Ishikawa (cell line): Measurements from ENCODE around the gene HOXC9.

Experiments
- CEBPB ChIP-seq: IDR thresholded peaks from 2 replicates; pipeline ENCODE4 v1.6.1; 2012
- CREB1 ChIP-seq: IDR thresholded peaks from 2 replicates; pipeline ENCODE4 v1.6.1; 2012; ENCODE audit warnings: low read depth
- EGR1 ChIP-seq: IDR thresholded peaks from 2 replicates; pipeline ENCODE4 v1.6.1; 2012
- EP300 ChIP-seq: IDR thresholded peaks from 2 replicates; pipeline ENCODE4 v1.6.1; 2012; ENCODE audit warnings: borderline replicate concordance
- FOXM1 ChIP-seq: IDR thresholded peaks from 2 replicates; pipeline ENCODE4 v1.6.1; 2012; ENCODE audit warnings: low read depth, borderline replicate concordance
- NFIC ChIP-seq: IDR thresholded peaks from 2 replicates; pipeline ENCODE4 v1.6.1; 2012
- RAD21 ChIP-seq: IDR thresholded peaks from 2 replicates; pipeline ENCODE4 v1.6.1; 2012; ENCODE audit warnings: low read depth
- TAF1 ChIP-seq: IDR thresholded peaks from 2 replicates; pipeline ENCODE4 v1.6.1; 2012; ENCODE audit warnings: low read depth, mild to moderate bottlenecking
- TCF12 ChIP-seq: IDR thresholded peaks from 2 replicates; pipeline ENCODE4 v1.6.1; 2012; ENCODE audit warnings: low read depth
- TEAD4 ChIP-seq: IDR thresholded peaks from 2 replicates; pipeline ENCODE4 v1.6.1; 2012
- YY1 ChIP-seq: IDR thresholded peaks from 2 replicates; pipeline ENCODE4 v1.6.1; 2012; ENCODE audit warnings: low read depth
- ZBTB7A ChIP-seq: IDR thresholded peaks from 2 replicates; pipeline ENCODE4 v1.6.1; 2012; ENCODE audit warnings: low read depth
- TF ChIP-seq, protein P1 (sequence below): IDR thresholded peaks from 2 replicates; pipeline ENCODE4 v1.6.1; 2012
- TF ChIP-seq, protein P2 (sequence below): IDR thresholded peaks from 2 replicates; pipeline ENCODE4 v1.6.1; 2012; ENCODE audit warnings: low read depth, mild to moderate bottlenecking
- TF ChIP-seq, protein P3 (sequence below): IDR thresholded peaks from 2 replicates; pipeline ENCODE4 v1.6.1; 2012

The HOXC9 gene

DNA sequence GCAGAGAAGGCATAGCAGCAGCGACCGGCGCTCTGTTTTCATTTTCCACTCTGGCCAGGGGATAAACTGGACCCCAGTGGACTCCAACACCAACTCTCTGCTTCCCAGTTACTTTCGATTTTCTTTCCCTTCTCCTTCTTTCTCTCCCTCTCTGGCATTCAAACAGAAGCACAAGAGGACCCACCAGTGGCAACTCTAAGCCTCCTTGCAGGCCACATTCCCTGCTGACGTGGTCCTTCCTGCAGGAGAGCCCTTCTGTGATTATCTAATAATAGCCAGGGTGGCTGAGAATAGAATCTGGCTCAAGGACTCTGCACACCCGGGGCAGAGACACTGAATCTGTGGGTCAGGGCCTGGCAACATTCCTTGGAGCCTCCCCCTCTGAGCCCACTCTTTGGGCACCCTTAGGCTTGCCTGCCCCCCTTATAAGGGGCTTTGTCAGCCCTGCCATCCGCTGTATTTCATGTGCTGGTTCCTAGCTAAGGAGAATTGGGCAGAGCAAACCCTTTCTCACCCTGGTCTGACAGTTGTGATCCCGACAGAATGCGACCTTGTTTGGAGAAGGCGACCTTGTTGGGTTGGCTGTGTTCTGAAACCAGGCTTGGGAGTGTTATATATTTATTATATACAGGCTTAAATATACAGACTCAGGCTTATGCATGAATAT lies 20.1 kb downstream of the HOXC9 start:
- TF ChIP-seq FOXM1 (no peak), YY1 (no peak), CEBPB (no peak), ZBTB7A (no peak)
- TF ChIP-seq, protein P1, sequence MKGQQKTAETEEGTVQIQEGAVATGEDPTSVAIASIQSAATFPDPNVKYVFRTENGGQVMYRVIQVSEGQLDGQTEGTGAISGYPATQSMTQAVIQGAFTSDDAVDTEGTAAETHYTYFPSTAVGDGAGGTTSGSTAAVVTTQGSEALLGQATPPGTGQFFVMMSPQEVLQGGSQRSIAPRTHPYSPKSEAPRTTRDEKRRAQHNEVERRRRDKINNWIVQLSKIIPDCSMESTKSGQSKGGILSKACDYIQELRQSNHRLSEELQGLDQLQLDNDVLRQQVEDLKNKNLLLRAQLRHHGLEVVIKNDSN, result no peak

DNA sequence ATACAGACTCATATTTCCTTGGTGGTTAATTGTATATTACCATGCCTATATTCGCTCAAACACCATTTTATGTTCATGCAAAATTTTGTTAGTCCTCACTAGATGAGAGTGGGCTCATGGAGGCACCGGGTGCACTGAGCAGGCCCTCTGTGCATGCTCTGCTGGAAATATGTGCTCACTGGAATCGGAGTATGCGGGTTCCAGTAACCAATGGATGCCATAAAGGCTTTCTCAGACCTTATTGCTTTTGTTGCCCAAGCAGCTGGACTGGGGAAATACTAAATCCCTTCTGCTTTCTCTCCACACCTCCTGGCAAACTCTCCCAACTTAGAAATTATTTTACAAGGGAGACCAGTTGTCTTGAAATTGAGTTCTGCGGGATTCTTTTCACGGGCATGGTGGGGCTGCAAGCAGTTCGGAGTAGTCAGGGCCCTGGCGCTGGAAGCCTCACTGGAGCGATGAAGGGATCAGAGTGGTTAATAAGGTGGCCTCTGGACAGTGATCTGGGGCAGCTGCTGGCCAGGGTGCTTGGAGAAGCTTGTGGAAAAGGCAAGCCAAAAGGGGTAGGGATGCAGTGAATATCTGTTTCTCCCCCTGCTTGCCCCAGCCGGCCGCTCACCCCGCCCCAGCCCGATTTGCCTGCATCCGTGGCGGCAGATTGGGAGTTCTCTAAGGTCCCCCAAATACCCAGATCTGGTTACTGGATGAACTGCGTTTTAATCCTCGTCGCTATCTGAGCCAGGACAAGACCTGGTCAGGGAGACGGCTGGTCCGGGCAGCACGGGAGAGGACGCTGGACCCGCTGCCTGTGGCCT lies 20.8 kb downstream of the HOXC9 start:
- TF ChIP-seq TCF12 (no peak), TEAD4 (no peak), EGR1 (no peak), TAF1 (no peak), RAD21 (no peak), FOXM1 (no peak), EP300 (no peak), YY1 (no peak), NFIC (no peak), CEBPB (no peak)

DNA sequence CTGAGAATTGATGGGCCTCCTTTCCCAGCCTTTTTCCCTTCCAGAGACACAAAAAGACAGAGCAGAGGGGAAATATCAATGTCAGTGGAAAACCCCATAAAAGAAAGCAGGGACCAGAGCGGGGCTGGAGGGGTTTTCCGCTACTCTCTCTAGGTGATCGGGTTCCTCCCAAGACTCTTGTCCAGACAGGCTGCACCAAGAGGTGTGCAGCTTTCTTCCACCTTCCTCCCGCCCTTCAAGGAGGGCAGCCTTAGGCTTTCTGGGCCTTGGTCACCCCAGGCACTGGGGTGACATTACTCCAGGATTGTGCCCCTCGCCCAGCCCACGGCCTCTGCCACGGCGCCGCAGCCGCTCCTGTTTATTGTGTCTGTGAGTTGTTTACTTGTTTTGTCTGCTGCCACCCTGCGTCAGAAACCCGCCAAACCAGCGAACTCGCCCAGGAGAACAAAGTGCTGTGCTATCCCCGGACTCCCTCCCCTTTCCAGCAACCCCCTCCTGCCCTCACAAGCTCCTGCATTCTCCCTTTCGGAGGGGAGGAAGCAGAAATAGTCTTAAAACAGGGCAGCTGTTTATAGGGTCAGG lies 21.6 kb downstream of the HOXC9 start:
- no peak for TF ChIP-seq FOXM1
- no peak for TF ChIP-seq CREB1

DNA sequence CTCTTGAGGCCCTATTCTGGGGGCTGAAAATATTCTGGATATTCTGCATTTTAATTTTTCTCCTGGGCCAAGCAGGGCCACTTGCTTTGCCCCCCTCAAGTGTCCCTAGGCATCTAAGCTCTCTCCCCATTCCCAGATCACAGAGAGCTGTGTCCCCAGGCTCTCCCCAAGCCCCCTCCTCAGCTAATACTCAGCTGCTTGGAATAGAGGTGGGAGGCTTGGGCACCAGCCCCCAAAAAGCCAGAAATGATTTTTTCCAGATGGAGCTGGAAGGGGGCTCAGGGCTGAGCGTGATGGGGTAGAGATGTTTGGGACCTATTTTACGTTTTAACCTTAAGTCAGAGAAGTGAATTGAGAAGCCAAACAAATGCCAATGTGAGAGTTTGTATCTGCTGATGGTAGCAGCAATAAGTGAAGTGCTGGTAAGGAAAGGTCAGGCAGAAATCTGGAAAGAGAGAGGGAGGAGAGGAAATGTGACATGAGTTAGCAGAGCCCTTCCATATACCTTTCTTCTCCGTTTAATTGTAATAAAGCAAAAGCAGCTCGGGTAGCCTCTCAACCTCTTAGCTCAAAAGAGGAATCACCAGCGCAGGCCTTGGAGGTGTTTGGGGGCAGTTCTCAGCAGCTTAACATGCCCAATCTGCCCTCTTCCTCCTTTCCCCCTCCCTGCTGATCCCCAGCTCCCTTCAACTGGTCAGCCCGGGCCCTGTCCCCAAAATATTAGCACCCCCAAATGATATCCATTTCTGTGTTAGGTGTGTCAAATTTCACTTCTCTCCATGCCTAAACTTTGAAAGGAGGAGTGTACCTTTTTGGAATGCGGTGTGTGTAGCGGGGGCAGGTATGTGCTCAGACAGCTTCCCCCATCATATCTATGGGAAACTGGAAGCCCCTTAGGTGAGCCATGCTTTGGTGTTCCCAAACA lies 23.3 kb downstream of the HOXC9 start:
- TF ChIP-seq ZBTB7A (no peak), CEBPB (no peak), YY1 (no peak), EP300 (no peak)

DNA sequence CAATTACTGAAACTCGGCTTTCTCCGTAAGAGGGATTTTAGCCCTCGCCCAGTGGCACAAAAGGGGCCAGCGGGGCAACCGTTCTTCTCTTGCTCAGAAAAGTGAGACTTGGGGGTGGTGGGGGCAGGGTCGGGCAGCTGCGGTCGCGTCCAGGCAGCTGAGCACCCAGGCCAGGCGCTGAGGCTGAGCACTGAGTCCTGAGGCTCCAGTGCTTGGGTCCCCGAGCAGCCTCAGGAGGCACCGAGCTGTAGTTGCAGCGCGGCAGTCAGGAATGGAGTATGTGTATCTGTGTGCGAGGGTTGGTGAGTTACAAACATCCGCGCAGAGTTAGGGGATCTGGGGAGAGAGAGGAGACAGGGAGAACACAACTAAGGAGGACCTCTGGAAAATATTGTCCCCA lies 24.2 kb downstream of the HOXC9 start:
- TF ChIP-seq YY1 (no peak), EGR1 (no peak), CEBPB (no peak), EP300 (no peak), TAF1 (no peak), NFIC (no peak), TCF12 (no peak), TEAD4 (no peak), ZBTB7A (no peak), RAD21 (no peak), CREB1 (no peak), FOXM1 (no peak)
- TF ChIP-seq, protein P2, sequence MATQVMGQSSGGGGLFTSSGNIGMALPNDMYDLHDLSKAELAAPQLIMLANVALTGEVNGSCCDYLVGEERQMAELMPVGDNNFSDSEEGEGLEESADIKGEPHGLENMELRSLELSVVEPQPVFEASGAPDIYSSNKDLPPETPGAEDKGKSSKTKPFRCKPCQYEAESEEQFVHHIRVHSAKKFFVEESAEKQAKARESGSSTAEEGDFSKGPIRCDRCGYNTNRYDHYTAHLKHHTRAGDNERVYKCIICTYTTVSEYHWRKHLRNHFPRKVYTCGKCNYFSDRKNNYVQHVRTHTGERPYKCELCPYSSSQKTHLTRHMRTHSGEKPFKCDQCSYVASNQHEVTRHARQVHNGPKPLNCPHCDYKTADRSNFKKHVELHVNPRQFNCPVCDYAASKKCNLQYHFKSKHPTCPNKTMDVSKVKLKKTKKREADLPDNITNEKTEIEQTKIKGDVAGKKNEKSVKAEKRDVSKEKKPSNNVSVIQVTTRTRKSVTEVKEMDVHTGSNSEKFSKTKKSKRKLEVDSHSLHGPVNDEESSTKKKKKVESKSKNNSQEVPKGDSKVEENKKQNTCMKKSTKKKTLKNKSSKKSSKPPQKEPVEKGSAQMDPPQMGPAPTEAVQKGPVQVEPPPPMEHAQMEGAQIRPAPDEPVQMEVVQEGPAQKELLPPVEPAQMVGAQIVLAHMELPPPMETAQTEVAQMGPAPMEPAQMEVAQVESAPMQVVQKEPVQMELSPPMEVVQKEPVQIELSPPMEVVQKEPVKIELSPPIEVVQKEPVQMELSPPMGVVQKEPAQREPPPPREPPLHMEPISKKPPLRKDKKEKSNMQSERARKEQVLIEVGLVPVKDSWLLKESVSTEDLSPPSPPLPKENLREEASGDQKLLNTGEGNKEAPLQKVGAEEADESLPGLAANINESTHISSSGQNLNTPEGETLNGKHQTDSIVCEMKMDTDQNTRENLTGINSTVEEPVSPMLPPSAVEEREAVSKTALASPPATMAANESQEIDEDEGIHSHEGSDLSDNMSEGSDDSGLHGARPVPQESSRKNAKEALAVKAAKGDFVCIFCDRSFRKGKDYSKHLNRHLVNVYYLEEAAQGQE, result no peak
- TF ChIP-seq, protein P3, sequence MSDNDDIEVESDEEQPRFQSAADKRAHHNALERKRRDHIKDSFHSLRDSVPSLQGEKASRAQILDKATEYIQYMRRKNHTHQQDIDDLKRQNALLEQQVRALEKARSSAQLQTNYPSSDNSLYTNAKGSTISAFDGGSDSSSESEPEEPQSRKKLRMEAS, result no peak
- TF ChIP-seq, protein P1, result no peak

DNA sequence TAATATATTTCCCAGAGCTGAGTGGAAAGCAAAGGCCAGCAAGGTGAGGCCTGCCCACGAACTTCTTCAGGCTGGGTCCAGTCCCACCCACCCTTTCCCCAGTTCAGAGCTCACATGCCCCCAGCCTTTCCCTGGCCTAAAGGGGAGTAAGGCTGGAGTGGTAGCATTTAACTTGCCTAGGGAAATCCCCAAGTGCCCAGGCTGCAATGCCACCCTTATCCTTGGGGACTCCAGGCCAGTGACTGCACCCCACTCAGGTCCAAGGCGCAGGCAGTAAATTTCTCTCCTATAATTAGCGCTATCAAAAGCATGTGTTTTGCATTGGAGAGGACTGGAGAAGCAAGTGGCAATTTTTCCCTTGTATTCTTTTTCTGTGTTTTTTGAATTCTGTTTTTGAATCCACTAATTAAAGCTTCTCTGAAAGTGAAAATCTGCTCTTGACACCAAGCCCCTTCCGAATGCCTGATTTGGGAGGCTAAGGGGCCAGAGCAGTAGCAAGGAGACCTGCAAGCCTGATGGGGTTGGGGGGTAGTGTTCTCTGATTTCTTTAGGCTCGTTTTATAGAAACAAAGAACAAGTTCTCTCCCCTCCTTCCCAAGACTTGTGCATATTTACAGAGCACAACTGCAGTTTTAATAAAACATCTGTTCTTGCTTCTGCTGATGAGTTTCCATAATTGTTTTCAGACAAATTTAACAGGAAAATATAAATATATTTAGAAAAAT lies 24.8 kb downstream of the HOXC9 start:
- no peak for TF ChIP-seq FOXM1
- TF ChIP-seq RAD21, result no peak
- no peak for TF ChIP-seq CREB1
- TF ChIP-seq ZBTB7A, result no peak
- no peak for TF ChIP-seq YY1
- no peak for TF ChIP-seq TEAD4
- no peak for TF ChIP-seq EGR1
- no peak for TF ChIP-seq CEBPB
- TF ChIP-seq TAF1, result no peak
- no peak for TF ChIP-seq NFIC
- no peak for TF ChIP-seq EP300
- TF ChIP-seq, protein P3, result no peak
- TF ChIP-seq, protein P1, result no peak
- TF ChIP-seq, protein P2, result no peak
- TF ChIP-seq TCF12, result no peak
